HG02623 (cell line): Measurements from ENCODE around the gene NUP210.
"Not testable (repeated sequence)": the region's sequence is repeated elsewhere in the genome, so short reads cannot be mapped to it uniquely, and the experiment has no call there.

Experiments
- ATAC-seq: cut with Tn5 transposase; IDR thresholded peaks from one replicate; pipeline ENCODE4 v1.9.1; 2021; ENCODE audit warnings: moderate library complexity; ENCODE audit not compliant: unreplicated experiment

Gene NUP210

DNA sequence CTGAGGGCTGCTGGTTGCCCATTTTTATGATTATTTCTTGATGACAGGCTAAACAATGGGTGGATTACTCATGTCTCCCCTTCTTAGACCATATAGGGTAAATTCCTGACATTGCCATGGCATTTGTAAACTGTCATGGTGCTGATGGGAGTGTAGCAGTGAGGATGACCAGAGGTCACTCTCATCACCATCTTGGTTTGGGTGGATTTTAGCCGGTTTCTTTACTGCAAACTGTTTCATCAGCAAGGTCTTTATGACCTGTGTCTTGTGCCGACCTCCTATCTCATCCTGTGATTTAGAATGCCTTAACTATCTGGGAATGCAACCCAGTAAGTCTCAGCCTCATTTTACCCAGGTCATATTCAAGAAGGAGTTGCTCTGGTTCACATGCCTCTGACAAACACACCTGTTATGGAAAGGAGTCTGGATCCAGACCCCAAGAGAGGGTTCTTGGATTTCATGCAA is 10.3 kb upstream of the NUP210 start:
- not testable (repeated sequence) for ATAC-seq

DNA sequence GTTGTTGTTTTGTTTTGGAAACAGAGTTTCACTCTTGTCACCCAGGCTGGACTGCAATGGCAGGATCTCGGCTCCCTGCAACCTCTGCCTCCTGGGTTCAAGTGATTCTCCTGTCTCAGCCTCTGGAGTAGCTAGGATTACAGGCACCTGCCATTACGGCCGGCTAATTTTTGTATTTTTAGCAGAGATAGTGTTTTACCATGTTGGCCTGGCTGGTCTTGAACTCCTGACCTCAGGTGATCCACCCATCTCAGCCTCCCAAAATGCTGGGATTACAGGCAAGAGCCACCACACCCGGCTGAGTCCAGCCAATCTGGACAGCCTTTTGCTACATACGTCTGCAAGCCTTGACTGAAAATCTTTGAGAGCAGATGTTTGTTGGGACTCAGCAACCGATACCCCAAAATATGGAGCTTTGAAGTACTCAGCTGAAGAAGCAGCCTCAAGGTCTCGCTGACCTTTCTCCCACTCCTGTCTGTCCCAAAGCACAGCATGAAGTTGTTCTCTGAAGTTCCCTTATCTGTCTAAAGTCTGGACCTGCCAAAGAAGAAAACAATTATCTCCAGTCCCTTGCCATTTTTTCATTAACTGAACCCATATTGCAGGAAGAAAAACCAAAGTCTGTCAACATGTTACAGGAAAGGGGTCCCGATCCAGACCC is 9.6 kb upstream of the NUP210 start:
- ATAC-seq, result no peak

DNA sequence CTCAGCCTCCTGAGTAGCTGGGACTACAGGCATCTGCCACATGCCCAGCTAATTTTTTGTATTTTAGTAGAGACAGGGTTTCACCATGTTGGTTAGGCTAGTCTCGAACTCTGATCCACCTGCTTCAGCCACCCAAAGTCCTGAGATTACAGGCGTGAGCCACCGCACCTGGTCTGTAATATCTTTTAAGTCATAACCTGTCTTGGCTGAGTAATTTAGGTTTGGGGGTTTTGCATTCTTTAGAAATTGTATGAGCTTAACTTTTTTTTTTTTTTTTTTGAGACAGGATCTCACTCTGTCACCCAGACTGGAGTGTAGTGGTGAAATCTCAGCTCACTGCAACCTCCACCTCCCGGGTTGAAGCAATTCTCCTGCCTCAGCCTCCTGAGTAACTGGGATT is 8.6 kb upstream of the NUP210 start:
- ATAC-seq, result not testable (repeated sequence)

DNA sequence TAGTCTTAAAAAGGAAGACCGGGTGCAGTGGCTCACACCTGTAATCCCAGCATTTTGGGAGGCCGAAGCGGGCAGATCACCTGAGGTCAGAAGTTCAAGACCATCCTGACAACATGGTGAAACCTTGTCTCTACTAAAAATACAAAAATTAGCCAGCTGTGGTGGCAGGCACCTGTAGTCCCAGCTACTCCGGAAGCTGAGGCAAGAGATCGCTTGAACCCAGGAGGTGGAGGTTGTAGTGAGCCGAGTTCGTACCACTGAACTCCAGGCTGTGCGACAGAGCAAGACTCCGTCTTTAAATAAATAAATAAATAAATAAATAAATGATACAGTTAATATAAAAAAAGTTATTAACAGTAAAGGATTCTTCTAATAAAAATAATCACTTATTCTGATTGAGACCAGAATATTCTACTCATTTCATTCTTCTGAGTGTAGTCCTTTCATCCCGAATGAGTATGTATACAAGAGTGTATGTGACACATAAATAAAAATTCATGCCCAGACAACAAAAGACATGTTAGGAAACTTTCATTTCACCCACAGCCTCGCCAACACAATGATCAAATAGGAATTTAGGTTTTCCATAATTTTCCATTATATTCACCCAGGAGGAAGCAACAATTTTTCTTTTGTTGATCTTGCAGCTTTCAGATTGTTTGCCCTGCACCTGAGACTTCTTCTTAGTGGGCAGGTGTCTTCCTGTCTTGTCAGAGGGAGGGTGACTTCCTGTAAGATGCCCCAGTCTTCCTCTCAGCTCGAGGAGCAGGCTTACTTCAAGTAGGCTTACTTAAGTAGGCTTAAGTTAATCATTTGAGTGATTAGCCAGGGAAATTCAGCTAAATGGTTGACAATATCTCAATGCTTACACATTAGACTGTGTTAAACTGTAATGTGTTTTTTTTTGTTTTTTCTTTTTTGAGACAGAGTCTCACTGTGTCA is 7.8 kb upstream of the NUP210 start:
- ATAC-seq, result no peak

DNA sequence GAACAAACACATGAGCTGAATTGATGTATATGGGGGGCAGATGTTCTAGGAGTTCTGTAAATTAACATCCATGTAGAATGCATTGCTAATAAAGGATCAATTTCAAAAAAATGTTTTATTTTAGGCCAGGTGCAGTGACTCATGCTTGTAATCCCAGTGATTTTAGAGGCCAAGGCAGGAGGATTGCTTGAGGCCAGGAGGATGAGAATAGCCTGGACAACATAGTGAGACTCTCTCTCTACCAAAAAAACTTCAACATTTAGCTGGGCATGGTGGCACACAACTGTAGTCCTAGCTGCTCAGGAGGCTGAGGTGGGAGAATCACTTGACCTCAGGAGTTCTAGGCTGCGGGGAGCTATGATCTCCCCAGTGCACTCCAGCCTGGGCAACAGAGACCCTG is 6.5 kb upstream of the NUP210 start:
- ATAC-seq, result no peak

DNA sequence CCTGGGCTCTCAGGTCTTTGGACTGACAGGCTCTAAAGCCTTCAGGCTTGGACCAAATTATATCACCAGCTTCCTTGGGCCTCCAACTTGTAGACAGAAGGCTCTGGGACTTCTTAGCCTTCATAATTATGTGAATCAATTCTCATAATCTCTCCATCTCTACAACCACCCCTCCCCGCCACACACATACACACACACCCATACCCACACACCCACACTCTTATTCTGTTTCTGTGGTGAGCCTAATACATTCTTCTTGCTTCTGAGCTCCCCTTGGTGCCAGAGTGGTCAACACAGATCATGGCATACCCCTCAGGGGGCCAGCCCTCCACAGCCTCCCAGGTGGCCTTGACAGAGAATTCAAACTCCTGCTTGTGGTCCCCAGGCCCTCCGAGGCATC is 5.6 kb upstream of the NUP210 start:
- ATAC-seq, result no peak

DNA sequence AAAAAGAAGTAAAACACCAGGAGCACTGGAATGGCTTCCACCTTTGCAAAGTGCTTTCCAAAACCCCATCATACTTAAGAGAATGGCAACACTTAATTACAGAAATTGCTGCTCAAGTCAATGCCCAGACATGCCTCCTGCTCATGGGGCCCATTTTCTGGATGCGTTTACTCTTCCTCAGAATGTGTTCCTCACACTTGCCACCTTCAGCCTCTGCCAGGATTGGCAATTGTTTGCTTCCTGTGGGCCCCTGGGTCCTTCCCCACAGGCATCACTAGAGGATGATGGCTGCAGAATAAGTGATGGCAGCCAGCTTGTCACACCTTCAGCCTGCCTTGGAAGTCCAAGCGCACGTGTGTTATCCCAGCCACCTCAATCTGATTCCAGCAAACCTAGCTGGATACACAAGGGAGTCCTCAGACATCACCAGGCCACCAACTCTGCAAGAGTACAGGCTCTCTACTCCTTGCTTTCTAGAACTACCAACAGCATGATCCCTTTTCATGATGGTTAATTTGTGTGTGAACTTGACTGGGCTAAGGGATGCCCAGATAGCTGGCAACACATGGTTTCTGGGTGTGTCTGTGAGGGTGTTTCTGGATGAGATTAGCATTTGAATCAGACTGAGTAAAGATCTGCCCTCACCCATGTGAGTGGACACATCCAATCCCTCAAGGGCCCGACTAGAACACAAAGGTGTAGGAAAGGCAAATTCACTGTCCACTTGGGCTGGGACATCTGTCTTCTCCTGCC is 4.9 kb upstream of the NUP210 start:
- ATAC-seq, result no peak

DNA sequence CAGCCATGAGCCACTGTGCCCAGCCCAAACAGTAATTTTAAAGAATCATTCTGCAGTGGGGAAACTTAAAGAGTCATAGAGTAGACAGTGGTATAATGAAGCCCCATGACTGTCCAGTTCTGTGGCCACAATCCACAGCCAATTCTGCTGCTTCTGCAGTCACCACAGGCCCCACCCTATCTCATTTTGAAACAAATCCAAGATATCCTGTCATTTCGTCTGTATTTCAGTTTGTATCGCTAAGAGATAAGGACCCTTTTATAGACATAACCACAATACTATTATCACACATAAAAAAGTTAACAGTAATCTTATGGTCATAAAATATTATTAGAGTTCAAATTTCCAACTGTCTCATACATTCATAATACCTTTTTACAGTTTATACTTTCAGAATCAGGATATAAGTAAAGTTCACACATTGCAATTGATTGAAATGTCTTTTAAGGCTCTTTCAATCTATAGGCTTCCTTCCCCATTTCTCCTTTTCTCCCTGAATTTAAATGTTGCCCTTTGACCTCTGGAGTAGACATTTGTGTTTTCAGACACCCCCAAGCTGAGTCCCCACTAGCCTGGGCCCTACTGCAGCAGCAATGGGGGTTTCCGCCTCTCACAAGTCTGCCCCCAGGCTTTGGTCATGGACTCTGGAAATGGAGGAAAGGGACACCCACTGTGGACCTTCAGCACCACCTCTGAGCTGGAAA is 4.2 kb upstream of the NUP210 start:
- no peak for ATAC-seq

DNA sequence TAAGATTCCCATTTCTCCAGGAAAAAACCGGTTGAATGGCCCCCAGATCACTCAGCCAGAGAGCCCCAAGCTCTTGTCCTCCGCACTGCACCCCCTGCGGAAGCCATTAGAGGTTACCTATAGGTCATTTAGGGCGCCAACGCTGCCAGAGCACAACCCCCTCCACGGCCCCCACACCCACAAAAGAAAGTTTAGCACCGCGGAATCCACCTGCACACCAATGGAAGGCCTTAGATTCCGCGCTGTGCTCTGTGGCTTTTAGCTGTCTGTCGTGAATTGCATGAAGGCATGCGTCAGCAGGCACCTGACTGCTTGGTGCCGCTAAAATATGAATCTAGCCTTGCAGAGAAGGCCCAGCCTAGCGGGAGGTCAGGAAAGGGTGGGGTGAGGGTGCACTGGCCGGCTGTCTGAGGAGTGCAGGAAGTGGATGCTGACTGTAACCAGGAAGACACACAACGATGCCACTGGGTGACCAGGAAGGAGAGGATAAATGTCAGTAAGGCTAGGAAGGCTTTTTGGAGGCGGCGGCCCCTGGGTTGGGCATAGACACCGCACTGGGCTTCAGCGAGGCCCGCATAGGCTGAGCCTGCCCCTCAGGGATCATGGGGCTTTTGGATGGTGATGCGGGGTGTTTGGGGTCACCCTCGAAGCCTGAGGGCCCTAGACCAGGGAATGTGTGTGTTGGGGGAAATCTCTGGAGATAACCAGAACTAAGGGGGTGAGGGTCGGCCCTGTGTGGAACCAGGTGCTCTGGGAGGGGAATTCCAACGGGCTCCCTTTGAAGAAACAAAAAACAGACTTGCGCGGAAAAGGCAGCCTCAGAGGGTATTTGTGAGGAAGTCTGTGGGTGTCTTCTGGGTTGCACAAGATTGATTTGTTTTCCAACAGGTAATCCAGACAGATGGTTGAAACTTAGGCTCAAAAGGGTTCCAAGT is 976 bp upstream of the NUP210 start:
- no peak for ATAC-seq

DNA sequence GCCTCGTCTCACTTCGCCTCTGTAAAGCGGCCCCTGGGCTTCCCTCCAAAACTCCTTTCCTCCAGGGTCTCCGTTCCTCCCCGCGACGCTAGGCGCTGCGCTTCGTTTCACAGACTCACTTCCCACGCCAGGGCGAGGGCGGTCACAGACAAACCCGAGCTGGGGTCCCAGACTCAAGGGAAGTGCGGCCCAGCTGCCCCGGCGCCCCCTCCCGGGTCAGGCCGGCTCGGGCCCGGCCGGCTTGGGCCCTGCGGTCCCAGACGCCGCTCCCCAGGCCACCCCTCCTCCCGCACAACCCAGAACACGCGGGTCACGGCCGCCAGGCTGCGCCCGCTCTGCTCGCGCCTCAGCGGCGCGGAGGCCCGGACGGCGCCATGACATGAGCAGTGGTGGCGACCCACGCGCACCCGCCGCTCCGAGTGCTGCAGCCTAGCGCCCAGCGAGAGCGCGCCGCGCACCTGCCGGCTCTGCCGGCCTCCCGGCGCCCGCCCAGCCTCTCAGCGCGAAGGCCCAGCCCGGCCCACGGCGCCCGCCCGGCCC is 547 bp downstream of the NUP210 start:
- ATAC-seq, result peak; percentile 43

DNA sequence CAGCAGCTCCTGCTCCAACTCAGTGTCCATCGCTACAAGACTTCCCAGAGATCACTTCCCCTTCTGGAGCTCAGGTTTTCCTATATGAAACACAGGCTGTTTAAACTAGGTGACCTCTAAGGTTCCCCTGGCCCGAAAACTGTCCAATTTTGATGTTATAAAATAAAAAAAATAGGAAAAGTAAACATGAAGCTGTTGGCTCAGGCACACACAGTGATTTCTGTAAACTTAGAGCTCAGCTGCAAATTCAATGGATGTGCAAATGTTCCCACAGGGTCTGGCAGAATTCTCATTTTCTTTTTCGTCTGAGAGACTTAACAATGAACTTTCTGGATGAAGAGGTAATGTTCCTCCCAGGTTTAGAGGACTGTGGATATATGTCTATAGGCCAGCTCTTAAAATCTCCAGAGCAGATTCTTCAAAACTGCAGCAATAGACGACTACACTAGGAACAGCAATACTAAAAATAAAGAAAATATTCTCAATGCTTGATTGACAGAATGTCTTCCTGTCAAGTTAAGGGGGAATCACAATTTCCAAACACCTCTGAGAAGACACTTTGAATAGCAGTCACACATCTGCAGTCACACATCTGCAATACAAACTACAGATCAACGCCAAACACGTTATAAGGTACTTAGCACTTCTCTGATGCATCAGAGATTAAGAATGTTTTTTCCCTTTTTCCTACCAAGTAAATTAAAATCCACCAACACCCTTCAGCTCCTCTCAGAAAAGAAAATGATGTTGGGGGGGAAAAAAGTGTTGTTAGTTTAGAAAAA is 2.8 kb downstream of the NUP210 start:
- no peak for ATAC-seq

DNA sequence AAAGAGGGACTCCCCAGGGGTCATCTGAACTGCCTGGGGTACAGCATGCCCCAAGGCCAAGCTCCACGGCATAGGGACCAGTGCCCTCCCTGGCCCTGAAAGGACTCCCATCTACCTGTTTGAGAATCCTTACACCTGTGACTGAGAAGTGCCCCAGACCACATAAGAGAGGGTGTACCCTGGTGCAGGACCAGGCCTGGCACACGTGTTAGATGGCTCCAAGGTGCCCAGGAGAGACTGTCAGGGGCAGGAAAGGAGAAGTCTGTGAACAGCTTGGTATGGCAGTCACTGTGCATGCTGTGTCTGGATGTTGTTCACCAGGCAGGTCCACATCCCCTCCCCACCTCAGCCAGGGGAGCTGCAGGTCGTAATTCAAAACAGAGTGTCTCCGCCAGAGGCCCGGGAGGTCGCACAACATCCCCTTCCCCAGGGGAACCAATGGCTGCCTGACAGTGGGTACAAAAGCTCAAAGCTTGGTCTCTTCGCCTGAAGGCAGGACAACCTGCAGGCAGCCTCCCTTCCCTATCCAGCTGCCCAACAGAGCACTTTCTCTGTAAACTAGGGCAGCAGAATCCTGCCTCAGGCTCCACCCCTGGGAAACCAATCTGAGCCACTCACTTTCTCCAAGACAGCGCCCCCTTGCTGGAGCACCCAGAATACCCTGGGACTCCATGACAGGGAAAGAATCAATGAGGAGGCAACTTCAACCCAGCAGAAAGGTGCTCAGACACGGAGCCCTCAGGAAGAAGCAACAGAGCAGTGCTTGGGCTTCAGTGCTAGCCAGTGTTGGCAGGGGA is 3.9 kb downstream of the NUP210 start:
- ATAC-seq, result no peak

DNA sequence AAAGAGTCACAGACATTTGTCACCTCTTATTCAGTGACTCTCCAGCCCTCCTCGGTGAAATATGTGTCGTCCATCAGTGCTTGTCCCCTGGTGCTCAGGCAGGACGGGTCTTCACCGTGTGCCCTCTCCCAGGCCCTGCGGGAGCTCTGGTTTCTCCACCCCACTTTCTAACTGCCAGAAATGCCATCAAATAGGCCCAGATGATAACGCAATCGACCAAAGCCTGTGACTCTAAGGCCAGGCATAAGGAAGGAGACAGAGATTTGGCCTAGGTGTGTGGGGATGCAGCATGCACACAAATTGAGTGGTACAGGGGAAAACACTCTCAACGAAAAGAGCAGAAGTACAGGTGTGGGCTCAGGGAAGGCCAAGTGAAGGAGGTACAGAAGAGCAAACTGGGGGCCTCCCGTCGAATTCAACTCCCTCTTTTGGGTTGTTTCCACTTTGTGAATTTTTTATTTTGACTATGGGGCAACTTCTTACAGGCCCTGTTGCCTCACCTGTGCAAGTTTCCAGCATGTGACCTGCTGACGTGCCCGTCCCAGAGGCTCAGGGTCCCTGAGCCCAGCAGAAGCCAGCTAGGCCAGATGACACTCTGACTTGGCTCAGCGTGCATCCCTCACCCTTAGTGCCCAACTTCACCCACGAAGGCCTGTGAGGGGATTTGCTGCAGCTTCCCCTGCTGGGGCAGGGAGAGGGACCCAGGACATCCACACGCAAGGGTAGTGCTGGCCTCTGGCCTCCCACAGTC is 4.7 kb downstream of the NUP210 start:
- no peak for ATAC-seq

DNA sequence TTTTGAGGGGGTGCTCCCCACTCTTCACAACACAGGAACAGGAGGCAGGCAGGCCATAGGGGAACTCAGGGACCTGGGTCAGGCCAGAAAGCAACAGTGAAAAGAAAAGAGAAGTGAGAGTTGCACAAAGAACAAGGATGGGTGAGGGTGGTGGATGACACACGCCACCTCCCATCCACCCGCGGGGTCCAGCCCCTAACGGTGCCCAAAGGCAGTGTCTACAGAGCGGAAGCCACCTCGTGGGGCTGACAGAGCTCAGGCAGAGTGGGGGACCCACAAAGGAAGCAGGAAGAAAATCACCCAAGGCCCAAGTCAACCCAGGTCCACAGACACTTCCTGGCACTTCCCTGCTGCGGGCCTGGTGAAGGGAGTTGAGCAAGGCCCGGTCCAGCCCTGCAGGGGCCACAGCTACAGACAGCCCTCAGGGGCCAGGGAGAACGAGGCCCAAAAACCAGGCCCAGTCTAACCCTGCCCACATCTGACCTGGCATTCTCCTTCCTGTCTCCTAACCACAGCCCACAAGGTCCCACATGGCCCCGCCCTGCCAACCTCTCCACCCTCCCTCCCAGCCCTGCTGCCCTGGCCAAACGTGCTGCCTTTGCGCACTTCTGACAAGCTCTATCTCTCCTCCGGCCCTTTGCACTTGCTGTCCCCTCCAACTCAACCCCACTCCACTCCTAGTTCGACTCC is 5.9 kb downstream of the NUP210 start:
- ATAC-seq, result peak; percentile 88

DNA sequence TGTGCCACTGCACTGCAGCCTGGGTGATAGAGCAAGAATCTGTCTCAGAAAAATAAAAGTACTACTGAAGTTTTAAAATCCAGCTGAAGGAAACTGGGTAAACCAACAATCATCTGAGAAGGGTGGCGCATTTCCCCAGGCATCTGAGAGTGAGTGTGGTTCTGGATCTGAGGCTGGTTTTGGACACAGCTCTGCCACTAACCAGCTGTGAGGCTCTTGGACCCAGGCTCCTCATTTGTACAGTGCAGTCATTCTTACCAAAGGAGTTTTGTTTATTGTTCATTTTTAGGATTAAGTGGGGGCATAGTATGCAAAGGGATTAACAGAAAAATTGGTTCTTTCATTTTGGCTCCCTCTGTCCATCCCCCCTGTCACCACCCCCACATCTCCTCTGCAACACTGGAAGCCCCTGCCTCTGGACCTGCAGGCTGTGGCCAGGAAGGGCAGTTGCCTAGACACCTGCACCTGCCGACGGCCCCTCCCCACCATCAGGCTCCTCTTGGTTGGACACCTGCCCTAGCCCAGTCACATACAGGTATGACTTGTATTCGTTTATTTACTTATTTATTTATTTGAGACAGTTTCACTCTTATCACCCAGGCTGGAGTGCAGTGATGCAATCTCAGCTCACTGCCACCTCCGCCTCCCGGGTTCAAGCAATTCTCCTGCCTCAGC is 8.8 kb downstream of the NUP210 start:
- no peak for ATAC-seq

DNA sequence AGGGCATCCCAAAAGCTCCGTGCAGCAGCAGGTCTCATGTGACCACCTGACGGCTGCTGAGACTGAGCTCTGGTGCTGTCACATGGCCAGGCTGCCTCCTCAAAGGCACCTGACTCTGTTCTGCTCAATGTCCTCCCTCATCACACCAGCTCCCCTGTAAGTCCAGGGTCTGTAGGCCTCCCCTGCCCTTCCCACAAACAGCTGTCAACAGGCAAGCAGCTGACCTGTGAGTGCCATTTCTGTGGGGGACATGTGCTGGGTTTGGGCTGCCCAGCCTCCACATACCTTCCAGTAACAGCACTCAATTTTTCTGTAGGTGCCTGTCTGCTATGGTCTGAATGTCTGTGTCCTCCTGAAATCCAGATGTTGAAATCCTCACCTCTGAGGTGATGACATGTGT is 11.2 kb downstream of the NUP210 start:
- ATAC-seq, result no peak
